Stomach (tissue), 4 donors: ENCODE results near the gene CD74.

Experiments used
- POLR2A ChIP-seq, 4 donors: fragments of 450-650 bp; IDR thresholded peaks; one replicate each; pipeline ENCODE4 v1.6.1; 2016; ENCODE audit warnings: antibody characterized with exemption in 4 of 4, control low read depth in 2 of 4, mild to moderate bottlenecking in 1 of 4, moderate library complexity in 1 of 4
- TF ChIP-seq, protein P1 (sequence below), 7 experiments: fragments of 450-650 bp in 4 of 7; fragments of 200-600 bp in 3 of 7; sonication (generic) in 3 of 7; IDR thresholded peaks; one replicate each; pipeline ENCODE4 v1.5.1; 2016 to 2019; ENCODE audit warnings: antibody characterized with exemption in 7 of 7, control low read depth in 2 of 7, mild to moderate bottlenecking in 1 of 7

DNA sequence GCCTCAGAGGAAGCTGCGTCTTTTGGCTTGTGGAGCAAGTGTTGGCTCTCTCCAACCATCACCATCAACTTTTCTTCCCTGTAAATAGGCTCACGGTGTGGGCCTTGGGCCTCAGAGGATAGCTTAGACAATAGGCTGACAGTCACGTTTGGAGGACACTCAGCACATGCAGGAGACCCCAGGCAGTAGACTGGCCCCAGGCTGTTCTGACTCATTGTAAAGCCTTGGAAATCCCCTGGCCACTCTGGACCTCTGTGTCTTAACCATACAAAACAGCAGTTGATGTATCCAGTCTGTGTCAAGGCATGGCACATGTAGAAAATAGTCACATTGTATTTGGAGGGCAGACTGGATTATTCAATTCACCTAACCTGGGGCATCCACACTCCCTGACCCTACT lies 18.6 kb downstream of the CD74 start:
- TF ChIP-seq, protein P1, sequence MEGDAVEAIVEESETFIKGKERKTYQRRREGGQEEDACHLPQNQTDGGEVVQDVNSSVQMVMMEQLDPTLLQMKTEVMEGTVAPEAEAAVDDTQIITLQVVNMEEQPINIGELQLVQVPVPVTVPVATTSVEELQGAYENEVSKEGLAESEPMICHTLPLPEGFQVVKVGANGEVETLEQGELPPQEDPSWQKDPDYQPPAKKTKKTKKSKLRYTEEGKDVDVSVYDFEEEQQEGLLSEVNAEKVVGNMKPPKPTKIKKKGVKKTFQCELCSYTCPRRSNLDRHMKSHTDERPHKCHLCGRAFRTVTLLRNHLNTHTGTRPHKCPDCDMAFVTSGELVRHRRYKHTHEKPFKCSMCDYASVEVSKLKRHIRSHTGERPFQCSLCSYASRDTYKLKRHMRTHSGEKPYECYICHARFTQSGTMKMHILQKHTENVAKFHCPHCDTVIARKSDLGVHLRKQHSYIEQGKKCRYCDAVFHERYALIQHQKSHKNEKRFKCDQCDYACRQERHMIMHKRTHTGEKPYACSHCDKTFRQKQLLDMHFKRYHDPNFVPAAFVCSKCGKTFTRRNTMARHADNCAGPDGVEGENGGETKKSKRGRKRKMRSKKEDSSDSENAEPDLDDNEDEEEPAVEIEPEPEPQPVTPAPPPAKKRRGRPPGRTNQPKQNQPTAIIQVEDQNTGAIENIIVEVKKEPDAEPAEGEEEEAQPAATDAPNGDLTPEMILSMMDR (IDR thresholded peaks at IDR 0.05) = no peak
- no peak for TF ChIP-seq POLR2A (IDR thresholded peaks at IDR 0.05)
